ENCODE measurements around the gene ZNF175. TPM values are rescaled to one million over a fixed set of nuclear protein-coding genes. Genes with fewer than 3 reads are reported as not detected.

ZNF175 gene
- total and polyA plus RNA-seq, 9 of the 15 experiments (the other 6 are each of a cell fraction or from before 2014, with no cell fraction given) = 3.7 to 37.9 (median 14.0) TPM

DNA sequence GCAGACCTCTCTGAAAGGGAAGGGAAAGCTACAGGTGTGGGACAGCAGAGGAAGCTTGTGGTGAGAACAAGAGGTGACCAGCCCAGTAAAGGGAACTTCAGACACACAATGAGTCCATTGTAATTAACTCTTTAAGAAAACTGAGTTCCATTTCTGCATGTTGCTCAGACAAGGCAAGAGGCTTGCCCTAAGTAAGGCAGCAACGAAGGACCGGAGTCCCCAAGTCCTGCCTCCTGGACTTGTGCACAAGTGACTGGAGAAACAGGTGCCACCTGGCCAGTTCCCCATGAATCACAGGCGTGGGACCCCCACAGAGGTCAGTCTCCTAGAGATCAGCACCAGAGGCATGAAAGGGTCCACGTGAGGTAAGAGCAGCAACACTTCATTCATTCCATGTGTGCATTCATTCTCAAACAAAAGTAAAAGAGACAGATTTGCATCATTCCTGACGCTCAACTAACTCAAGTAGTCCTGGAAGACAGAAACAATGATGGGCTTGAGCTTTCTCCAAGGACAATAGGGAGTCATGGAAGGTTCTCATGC lies 24.9 kb upstream of the ZNF175 start (continued):
- TF ChIP-seq, protein P1, sequence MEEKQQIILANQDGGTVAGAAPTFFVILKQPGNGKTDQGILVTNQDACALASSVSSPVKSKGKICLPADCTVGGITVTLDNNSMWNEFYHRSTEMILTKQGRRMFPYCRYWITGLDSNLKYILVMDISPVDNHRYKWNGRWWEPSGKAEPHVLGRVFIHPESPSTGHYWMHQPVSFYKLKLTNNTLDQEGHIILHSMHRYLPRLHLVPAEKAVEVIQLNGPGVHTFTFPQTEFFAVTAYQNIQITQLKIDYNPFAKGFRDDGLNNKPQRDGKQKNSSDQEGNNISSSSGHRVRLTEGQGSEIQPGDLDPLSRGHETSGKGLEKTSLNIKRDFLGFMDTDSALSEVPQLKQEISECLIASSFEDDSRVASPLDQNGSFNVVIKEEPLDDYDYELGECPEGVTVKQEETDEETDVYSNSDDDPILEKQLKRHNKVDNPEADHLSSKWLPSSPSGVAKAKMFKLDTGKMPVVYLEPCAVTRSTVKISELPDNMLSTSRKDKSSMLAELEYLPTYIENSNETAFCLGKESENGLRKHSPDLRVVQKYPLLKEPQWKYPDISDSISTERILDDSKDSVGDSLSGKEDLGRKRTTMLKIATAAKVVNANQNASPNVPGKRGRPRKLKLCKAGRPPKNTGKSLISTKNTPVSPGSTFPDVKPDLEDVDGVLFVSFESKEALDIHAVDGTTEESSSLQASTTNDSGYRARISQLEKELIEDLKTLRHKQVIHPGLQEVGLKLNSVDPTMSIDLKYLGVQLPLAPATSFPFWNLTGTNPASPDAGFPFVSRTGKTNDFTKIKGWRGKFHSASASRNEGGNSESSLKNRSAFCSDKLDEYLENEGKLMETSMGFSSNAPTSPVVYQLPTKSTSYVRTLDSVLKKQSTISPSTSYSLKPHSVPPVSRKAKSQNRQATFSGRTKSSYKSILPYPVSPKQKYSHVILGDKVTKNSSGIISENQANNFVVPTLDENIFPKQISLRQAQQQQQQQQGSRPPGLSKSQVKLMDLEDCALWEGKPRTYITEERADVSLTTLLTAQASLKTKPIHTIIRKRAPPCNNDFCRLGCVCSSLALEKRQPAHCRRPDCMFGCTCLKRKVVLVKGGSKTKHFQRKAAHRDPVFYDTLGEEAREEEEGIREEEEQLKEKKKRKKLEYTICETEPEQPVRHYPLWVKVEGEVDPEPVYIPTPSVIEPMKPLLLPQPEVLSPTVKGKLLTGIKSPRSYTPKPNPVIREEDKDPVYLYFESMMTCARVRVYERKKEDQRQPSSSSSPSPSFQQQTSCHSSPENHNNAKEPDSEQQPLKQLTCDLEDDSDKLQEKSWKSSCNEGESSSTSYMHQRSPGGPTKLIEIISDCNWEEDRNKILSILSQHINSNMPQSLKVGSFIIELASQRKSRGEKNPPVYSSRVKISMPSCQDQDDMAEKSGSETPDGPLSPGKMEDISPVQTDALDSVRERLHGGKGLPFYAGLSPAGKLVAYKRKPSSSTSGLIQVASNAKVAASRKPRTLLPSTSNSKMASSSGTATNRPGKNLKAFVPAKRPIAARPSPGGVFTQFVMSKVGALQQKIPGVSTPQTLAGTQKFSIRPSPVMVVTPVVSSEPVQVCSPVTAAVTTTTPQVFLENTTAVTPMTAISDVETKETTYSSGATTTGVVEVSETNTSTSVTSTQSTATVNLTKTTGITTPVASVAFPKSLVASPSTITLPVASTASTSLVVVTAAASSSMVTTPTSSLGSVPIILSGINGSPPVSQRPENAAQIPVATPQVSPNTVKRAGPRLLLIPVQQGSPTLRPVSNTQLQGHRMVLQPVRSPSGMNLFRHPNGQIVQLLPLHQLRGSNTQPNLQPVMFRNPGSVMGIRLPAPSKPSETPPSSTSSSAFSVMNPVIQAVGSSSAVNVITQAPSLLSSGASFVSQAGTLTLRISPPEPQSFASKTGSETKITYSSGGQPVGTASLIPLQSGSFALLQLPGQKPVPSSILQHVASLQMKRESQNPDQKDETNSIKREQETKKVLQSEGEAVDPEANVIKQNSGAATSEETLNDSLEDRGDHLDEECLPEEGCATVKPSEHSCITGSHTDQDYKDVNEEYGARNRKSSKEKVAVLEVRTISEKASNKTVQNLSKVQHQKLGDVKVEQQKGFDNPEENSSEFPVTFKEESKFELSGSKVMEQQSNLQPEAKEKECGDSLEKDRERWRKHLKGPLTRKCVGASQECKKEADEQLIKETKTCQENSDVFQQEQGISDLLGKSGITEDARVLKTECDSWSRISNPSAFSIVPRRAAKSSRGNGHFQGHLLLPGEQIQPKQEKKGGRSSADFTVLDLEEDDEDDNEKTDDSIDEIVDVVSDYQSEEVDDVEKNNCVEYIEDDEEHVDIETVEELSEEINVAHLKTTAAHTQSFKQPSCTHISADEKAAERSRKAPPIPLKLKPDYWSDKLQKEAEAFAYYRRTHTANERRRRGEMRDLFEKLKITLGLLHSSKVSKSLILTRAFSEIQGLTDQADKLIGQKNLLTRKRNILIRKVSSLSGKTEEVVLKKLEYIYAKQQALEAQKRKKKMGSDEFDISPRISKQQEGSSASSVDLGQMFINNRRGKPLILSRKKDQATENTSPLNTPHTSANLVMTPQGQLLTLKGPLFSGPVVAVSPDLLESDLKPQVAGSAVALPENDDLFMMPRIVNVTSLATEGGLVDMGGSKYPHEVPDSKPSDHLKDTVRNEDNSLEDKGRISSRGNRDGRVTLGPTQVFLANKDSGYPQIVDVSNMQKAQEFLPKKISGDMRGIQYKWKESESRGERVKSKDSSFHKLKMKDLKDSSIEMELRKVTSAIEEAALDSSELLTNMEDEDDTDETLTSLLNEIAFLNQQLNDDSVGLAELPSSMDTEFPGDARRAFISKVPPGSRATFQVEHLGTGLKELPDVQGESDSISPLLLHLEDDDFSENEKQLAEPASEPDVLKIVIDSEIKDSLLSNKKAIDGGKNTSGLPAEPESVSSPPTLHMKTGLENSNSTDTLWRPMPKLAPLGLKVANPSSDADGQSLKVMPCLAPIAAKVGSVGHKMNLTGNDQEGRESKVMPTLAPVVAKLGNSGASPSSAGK (IDR thresholded peaks at IDR 0.05) = no peak
- TF ChIP-seq YY1 (IDR thresholded peaks at IDR 0.05; ENCODE audit: borderline replicate concordance in 1 of 3, control insufficient read depth in 1 of 3, extremely low read depth in 1 of 3, insufficient read depth in 3 of 3, insufficient read length in 1 of 3, insufficient replicate concordance in 2 of 3, low read depth in 1 of 3, low read length in 2 of 3) (no peak), SIN3A (IDR thresholded peaks at IDR 0.05; ENCODE audit: borderline replicate concordance in 2 of 2, control insufficient read depth in 1 of 2, low read depth in 2 of 2, low read length in 2 of 2) (no peak), RBM25 (IDR thresholded peaks at IDR 0.05; ENCODE audit: low read depth, low read length, severe bottlenecking) (no peak), POLR2G (IDR thresholded peaks at IDR 0.05; ENCODE audit: low read depth, low read length) (no peak), CBX1 (IDR thresholded peaks at IDR 0.05; ENCODE audit: low read depth) (no peak), BDP1 (IDR thresholded peaks at IDR 0.05; ENCODE audit: insufficient read depth, insufficient read length) (no peak), PURB (CRISPR knock-in tag; IDR thresholded peaks at IDR 0.05; ENCODE audit: low read depth) (no peak), ZNF316 (IDR thresholded peaks at IDR 0.05) (no peak), HDAC3 (IDR thresholded peaks at IDR 0.05; ENCODE audit: borderline replicate concordance, partially characterized antibody) (no peak), SREBF2 (CRISPR knock-in tag; IDR thresholded peaks at IDR 0.05) (no peak)
- TF ChIP-seq, protein P2, sequence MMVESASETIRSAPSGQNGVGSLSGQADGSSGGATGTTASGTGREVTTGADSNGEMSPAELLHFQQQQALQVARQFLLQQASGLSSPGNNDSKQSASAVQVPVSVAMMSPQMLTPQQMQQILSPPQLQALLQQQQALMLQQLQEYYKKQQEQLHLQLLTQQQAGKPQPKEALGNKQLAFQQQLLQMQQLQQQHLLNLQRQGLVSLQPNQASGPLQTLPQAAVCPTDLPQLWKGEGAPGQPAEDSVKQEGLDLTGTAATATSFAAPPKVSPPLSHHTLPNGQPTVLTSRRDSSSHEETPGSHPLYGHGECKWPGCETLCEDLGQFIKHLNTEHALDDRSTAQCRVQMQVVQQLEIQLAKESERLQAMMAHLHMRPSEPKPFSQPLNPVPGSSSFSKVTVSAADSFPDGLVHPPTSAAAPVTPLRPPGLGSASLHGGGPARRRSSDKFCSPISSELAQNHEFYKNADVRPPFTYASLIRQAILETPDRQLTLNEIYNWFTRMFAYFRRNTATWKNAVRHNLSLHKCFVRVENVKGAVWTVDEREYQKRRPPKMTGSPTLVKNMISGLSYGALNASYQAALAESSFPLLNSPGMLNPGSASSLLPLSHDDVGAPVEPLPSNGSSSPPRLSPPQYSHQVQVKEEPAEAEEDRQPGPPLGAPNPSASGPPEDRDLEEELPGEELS (CRISPR knock-in tag; IDR thresholded peaks at IDR 0.05; ENCODE audit: borderline replicate concordance) = no peak

Measured in K562 (cell line).